Activated CD8-positive, alpha-beta memory T cell treated with anti-CD3 and anti-CD28 coated beads for 48 hours (primary cell): ENCODE measurements around the gene GYPE.
"Not testable (repeated sequence)": the region's sequence is repeated elsewhere in the genome, so short reads cannot be mapped to it uniquely, and the experiment has no call there.

Experiments
- DNase-seq, 3 experiments: peaks; one replicate each; pipeline ENCODE4 v3.0.0-alpha.2; 2020; ENCODE audit warnings: low read depth in 2 of 3, low spot score in 2 of 3

Gene GYPE

GRCh38 chr4:143870523-143871268, 34.7 kb downstream of the GYPE start:
- not testable (repeated sequence) for DNase-seq

- DNase-seq, result not testable (repeated sequence)
These were observed 35.4 kb downstream of the GYPE start for GRCh38 chr4:143869925-143870324.

GRCh38 chr4:143862716-143863115, 42.6 kb downstream of the GYPE start:
- not testable (repeated sequence) for DNase-seq

GRCh38 chr4:143858456-143858855, 46.9 kb downstream of the GYPE start:
- no peak for DNase-seq

GRCh38 chr4:143857391-143858336, 47.7 kb downstream of the GYPE start:
- DNase-seq, result not testable (repeated sequence)

GRCh38 chr4:143856017-143856557, 49.3 kb downstream of the GYPE start:
- not testable (repeated sequence) for DNase-seq

- not testable (repeated sequence) for DNase-seq
These were observed 50.7 kb downstream of the GYPE start for GRCh38 chr4:143854645-143855044.

- not testable (repeated sequence) for DNase-seq
These were observed 56.1 kb downstream of the GYPE start for GRCh38 chr4:143849296-143849695.

GRCh38 chr4:143843506-143843832, 61.9 kb downstream of the GYPE start:
- DNase-seq, result not testable (repeated sequence)

- not testable (repeated sequence) for DNase-seq
These were observed 62.5 kb downstream of the GYPE start for GRCh38 chr4:143842624-143843505.

GRCh38 chr4:143839413-143839812, 65.9 kb downstream of the GYPE start:
- DNase-seq, result not testable (repeated sequence)

- not testable (repeated sequence) for DNase-seq
These were observed 71.2 kb downstream of the GYPE start for GRCh38 chr4:143834196-143834595.

GRCh38 chr4:143833676-143834075, 71.7 kb downstream of the GYPE start:
- DNase-seq, result not testable (repeated sequence)

- not testable (repeated sequence) for DNase-seq
These were observed 74.8 kb downstream of the GYPE start for GRCh38 chr4:143830576-143830975.

- not testable (repeated sequence) for DNase-seq
These were observed 76.1 kb downstream of the GYPE start for GRCh38 chr4:143829239-143829620.
